ENCODE results near the gene RRP8. TPM values are rescaled to one million over a fixed set of nuclear protein-coding genes. Genes with fewer than 3 reads are reported as not detected.

Gene RRP8
- total and polyA plus RNA-seq, 7 donors, result 10.2 to 23.2 (median 20.7) TPM

- Histone ChIP-seq H3K27ac (no peak overlapping the region), H3K4me1 (peaks cover 0 to 24% (median 19%) of the 10 kb centered on the region in 4 donors), H3K27me3 (no peaks in the 10 kb centered on the region), H3K36me3 (peaks cover 0 to 12% (median 0%) of the 10 kb centered on the region in 4 donors), H3K9me3 (peaks cover 0 to 9% (median 2%) of the 10 kb centered on the region in 4 donors), H3K4me3 (no peak overlapping the region)
- TF ChIP-seq EP300 (IDR thresholded peaks at IDR 0.05), result no peak
- TF ChIP-seq CTCF (IDR thresholded peaks at IDR 0.05), result no peak
- TF ChIP-seq POLR2A (IDR thresholded peaks at IDR 0.05), result no peak
- no peak for TF ChIP-seq POLR2AphosphoS5 (IDR thresholded peaks at IDR 0.05)
- intact Hi-C loops (cut with DNase I), result no loop called here
- 98 to 100% methylated on average over 1 of the region's 1 CpG for WGBS, 2 donors
- no peak for DNase-seq
Observed at GRCh38 chr11:6583584-6583983, 19.8 kb downstream of the RRP8 start.

GRCh38 chr11:6579681-6580080 is 23.7 kb downstream of the RRP8 start:
- 91 to 99% methylated on average over 2 of the region's 2 CpGs for WGBS, 2 donors
- intact Hi-C loops (cut with DNase I), result no loop called here
- H3K27me3 ChIP-seq, result no peaks in the 10 kb centered on the region

GRCh38 chr11:6578134-6578533 is 25.3 kb downstream of the RRP8 start:
- 93 to 96% methylated on average over 1 of the region's 1 CpG for whole genome bisulfite sequencing, 2 donors
- DNase-seq, result no peak
- no peak for TF ChIP-seq CTCF (IDR thresholded peaks at IDR 0.05)
- no peak for TF ChIP-seq POLR2AphosphoS5 (IDR thresholded peaks at IDR 0.05)
- H3K27me3 ChIP-seq, result no peaks in the 10 kb centered on the region
- peaks cover 0 to under 1% (median 0%) of the 10 kb centered on the region in 4 donors for H3K9me3 ChIP-seq
- intact Hi-C loops (cut with DNase I), result no loop called here
- peaks cover 0 to 25% (median 20%) of the 10 kb centered on the region in 4 donors for H3K4me1 ChIP-seq
- H3K4me3 ChIP-seq, result no peak overlapping the region
- peaks cover 0 to 12% (median 0%) of the 10 kb centered on the region in 4 donors for H3K36me3 ChIP-seq
- peak overlapping the region in 1 of 4 donors; percentile 83 for H3K27ac ChIP-seq

More at GRCh38 chr11:6579681-6580080, 23.7 kb downstream of the RRP8 start:
- no peak for TF ChIP-seq EP300 (IDR thresholded peaks at IDR 0.05)
- no peak for TF ChIP-seq CTCF (IDR thresholded peaks at IDR 0.05)
- TF ChIP-seq POLR2AphosphoS5 (IDR thresholded peaks at IDR 0.05), result no peak
- TF ChIP-seq POLR2A (IDR thresholded peaks at IDR 0.05), result no peak
- Histone ChIP-seq H3K27ac (no peak overlapping the region), H3K4me3 (no peak overlapping the region), H3K9me3 (peaks cover 0 to 9% (median 2%) of the 10 kb centered on the region in 4 donors), H3K36me3 (peaks cover 0 to 12% (median 0%) of the 10 kb centered on the region in 4 donors), H3K4me1 (peaks cover 0 to 25% (median 20%) of the 10 kb centered on the region in 4 donors)
- DNase-seq, result no peak

- peaks cover 0 to 12% (median 0%) of the 10 kb centered on the region in 4 donors for H3K36me3 ChIP-seq
- 51 to 70% methylated on average over 6 of the region's 6 CpGs for WGBS, 2 donors
- no peaks in the 10 kb centered on the region for H3K27me3 ChIP-seq
- TF ChIP-seq POLR2AphosphoS5 (IDR thresholded peaks at IDR 0.05) (peak in 2 of 4 donors; percentile 18 to 45), EP300 (IDR thresholded peaks at IDR 0.05) (no peak), POLR2A (IDR thresholded peaks at IDR 0.05) (no peak)
- H3K9me3 ChIP-seq, result no peaks in the 10 kb centered on the region
- intact Hi-C loops (cut with DNase I), result no loop called here
- H3K27ac ChIP-seq, result peak overlapping the region; percentile 64 to 83 (median 78)
- H3K4me1 ChIP-seq, result peaks cover 0 to 39% (median 27%) of the 10 kb centered on the region in 4 donors
- no peak overlapping the region for H3K4me3 ChIP-seq
- peak; percentile 83 for DNase-seq
Observed at GRCh38 chr11:6576471-6577373, 26.7 kb downstream of the RRP8 start.

Data from sigmoid colon (tissue), 7 donors.